ENCODE measurements around the gene DCHS1. TPM values are rescaled to one million over a fixed set of nuclear protein-coding genes. Genes with fewer than 3 reads are reported as not detected.

DCHS1 gene
- total RNA-seq, 4 donors from 2014 or later, result 3.9 to 9.0 (median 6.4) TPM

GRCh38 chr11:6629573-6629891 is 26.1 kb downstream of the DCHS1 start:
- WGBS, result 90% methylated on average over 7 of the region's 24 CpGs
- no peak for TF ChIP-seq CTCF (IDR thresholded peaks at IDR 0.05)
- TF ChIP-seq EP300 (IDR thresholded peaks at IDR 0.05), result no peak
- TF ChIP-seq POLR2A (IDR thresholded peaks at IDR 0.05), result no peak
- TF ChIP-seq POLR2AphosphoS5 (IDR thresholded peaks at IDR 0.05), result no peak
- peaks cover 3% of the 10 kb centered on the region for H3K27me3 ChIP-seq
- peaks cover 71% of the 10 kb centered on the region for H3K36me3 ChIP-seq
- H3K9me3 ChIP-seq, result no peaks in the 10 kb centered on the region
- H3K27ac ChIP-seq, result no peak overlapping the region
- H3K4me3 ChIP-seq, result no peak overlapping the region
- peaks cover 8% of the 10 kb centered on the region for H3K4me1 ChIP-seq
- no peak for DNase-seq (ENCODE audit: low spot score in 2 of 2)

GRCh38 chr11:6628526-6628925 is 27.1 kb downstream of the DCHS1 start:
- peaks cover 8% of the 10 kb centered on the region for H3K4me1 ChIP-seq
- H3K27me3 ChIP-seq, result peaks cover 3% of the 10 kb centered on the region
- peaks cover 79% of the 10 kb centered on the region for H3K36me3 ChIP-seq
- no peak overlapping the region for H3K27ac ChIP-seq
- no peak for TF ChIP-seq EP300 (IDR thresholded peaks at IDR 0.05)
- no peak overlapping the region for H3K4me3 ChIP-seq
- no peak for DNase-seq (ENCODE audit: low spot score in 2 of 2)
- 94% methylated on average over 4 of the region's 4 CpGs for WGBS
- H3K9me3 ChIP-seq, result no peaks in the 10 kb centered on the region

GRCh38 chr11:6627762-6628241 is 27.8 kb downstream of the DCHS1 start:
- H3K36me3 ChIP-seq, result peaks cover 80% of the 10 kb centered on the region

GRCh38 chr11:6626971-6627761 is 28.4 kb downstream of the DCHS1 start:
- peaks cover 8% of the 10 kb centered on the region for H3K4me1 ChIP-seq
- DNase-seq (ENCODE audit: low spot score in 2 of 2), result no peak
- H3K9me3 ChIP-seq, result no peaks in the 10 kb centered on the region
- H3K27ac ChIP-seq, result no peak overlapping the region
- no peak for TF ChIP-seq EP300 (IDR thresholded peaks at IDR 0.05)
- TF ChIP-seq POLR2A (IDR thresholded peaks at IDR 0.05), result no peak
- no peak for TF ChIP-seq POLR2AphosphoS5 (IDR thresholded peaks at IDR 0.05)
- no peak for TF ChIP-seq CTCF (IDR thresholded peaks at IDR 0.05)
- peaks cover 3% of the 10 kb centered on the region for H3K27me3 ChIP-seq
- no peak overlapping the region for H3K4me3 ChIP-seq
- peaks cover 73% of the 10 kb centered on the region for H3K36me3 ChIP-seq
- WGBS, result 82% methylated on average over 10 of the region's 19 CpGs

More at GRCh38 chr11:6627762-6628241, 27.8 kb downstream of the DCHS1 start:
- Histone ChIP-seq H3K27ac (no peak overlapping the region), H3K9me3 (no peaks in the 10 kb centered on the region), H3K4me1 (peaks cover 8% of the 10 kb centered on the region), H3K4me3 (no peak overlapping the region), H3K27me3 (peaks cover 3% of the 10 kb centered on the region)
- no peak for TF ChIP-seq POLR2A (IDR thresholded peaks at IDR 0.05)
- TF ChIP-seq CTCF (IDR thresholded peaks at IDR 0.05), result no peak
- TF ChIP-seq POLR2AphosphoS5 (IDR thresholded peaks at IDR 0.05), result no peak
- no peak for TF ChIP-seq EP300 (IDR thresholded peaks at IDR 0.05)
- DNase-seq (ENCODE audit: low spot score in 2 of 2), result no peak
- WGBS, result 69% methylated on average over 2 of the region's 2 CpGs

GRCh38 chr11:6625832-6626420 is 29.7 kb downstream of the DCHS1 start:
- TF ChIP-seq POLR2A (IDR thresholded peaks at IDR 0.05) (no peak), CTCF (IDR thresholded peaks at IDR 0.05) (no peak), EP300 (IDR thresholded peaks at IDR 0.05) (no peak)
- H3K4me3 ChIP-seq, result no peak overlapping the region
- H3K4me1 ChIP-seq, result peaks cover 8% of the 10 kb centered on the region
- peaks cover 64% of the 10 kb centered on the region for H3K36me3 ChIP-seq
- WGBS, result 78% methylated on average over 15 of the region's 17 CpGs
- H3K27ac ChIP-seq, result no peak overlapping the region
- no peaks in the 10 kb centered on the region for H3K9me3 ChIP-seq
- DNase-seq (ENCODE audit: low spot score in 2 of 2), result no peak
- peaks cover 3% of the 10 kb centered on the region for H3K27me3 ChIP-seq
